Gastroesophageal sphincter (tissue), 3 donors: ENCODE measurements around the gene ZGPAT.

Source experiments
- CTCF ChIP-seq, 4 experiments: fragments of 200-600 bp in 2 of 4; fragments of 450-650 bp in 2 of 4; sonication (generic) in 1 of 4; IDR thresholded peaks; one replicate each; pipeline ENCODE4 v1.5.1; 2017 to 2019; ENCODE audit warnings: antibody characterized with exemption in 4 of 4, mild to moderate bottlenecking in 2 of 4, moderate library complexity in 2 of 4
- EP300 ChIP-seq: sonication (generic); formaldehyde crosslinking; IDR thresholded peaks from one replicate; pipeline ENCODE4 v1.6.1; 2017; ENCODE audit warnings: antibody characterized with exemption, mild to moderate bottlenecking
- POLR2A ChIP-seq, 2 donors: fragments of 450-650 bp; IDR thresholded peaks; one replicate each; pipeline ENCODE4 v1.6.1; 2017; ENCODE audit warnings: antibody characterized with exemption in 2 of 2, mild to moderate bottlenecking in 2 of 2, moderate library complexity in 1 of 2
- POLR2AphosphoS5 ChIP-seq: sonication (generic); formaldehyde crosslinking; IDR thresholded peaks from one replicate; pipeline ENCODE4 v1.6.1; 2017; ENCODE audit warnings: antibody characterized with exemption

- TF ChIP-seq POLR2AphosphoS5, result no peak
- no peak for TF ChIP-seq POLR2A (IDR thresholded peaks at IDR 0.05)
- no peak for TF ChIP-seq CTCF (IDR thresholded peaks at IDR 0.05)
- no peak for TF ChIP-seq EP300
These were observed 7.0 kb downstream of the ZGPAT start for GRCh38 chr20:63714858-63715257.
